HG03558 (cell line): ENCODE measurements around the gene CDKAL1.
"Not testable (repeated sequence)": the region's sequence is repeated elsewhere in the genome, so short reads cannot be mapped to it uniquely, and the experiment has no call there.

ENCODE experiments used
- ATAC-seq: cut with Tn5 transposase; IDR thresholded peaks from one replicate; pipeline ENCODE4 v1.9.1; 2021; ENCODE audit warnings: moderate number of reproducible peaks; ENCODE audit not compliant: unreplicated experiment; ENCODE audit errors: extremely low read depth

The CDKAL1 gene

DNA sequence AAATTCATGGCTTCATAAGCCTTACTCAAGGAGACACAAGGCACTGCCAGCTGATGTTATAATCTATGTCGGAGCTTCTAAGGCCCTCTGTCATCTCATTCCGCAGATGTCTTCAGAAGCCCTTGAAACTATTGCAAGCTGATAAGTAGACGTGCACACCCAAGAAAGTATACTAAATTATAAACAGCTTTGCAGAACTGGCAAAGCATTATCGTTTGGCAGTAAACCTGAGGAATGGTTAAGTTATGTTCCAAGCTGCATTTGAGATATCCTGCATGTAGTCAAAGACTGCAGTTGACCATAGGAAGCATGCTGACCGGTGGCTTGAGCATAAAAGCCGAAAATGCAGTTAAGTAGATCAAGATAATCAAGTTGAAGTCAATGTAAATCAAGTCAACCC lies 633.5 kb downstream of the CDKAL1 start:
- no peak for ATAC-seq

DNA sequence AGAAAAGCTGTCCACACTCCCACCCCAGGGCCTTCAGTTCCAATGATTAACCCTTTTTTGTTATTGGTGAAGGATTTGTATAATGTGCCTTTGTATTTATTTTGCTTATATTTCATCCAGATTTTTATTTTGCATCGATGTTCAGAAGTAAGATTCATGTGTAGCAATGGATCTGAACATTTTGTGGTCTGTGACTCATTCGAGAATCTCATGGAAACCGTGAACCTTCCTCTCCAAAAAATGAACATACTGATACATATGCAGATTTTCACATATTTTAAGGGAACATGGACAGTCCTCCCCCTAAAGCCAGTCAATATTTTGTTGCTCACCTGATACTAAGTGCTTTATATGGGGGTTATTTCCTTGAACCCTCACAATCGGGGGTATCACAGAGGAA lies 637.5 kb downstream of the CDKAL1 start:
- no peak for ATAC-seq

- no peak for ATAC-seq
These were observed 638.8 kb downstream of the CDKAL1 start for GRCh38 chr6:21173031-21173430.

GRCh38 chr6:21173678-21174077 lies 639.4 kb downstream of the CDKAL1 start:
- no peak for ATAC-seq

- no peak for ATAC-seq
These were observed 641.9 kb downstream of the CDKAL1 start for GRCh38 chr6:21176197-21176596.

DNA sequence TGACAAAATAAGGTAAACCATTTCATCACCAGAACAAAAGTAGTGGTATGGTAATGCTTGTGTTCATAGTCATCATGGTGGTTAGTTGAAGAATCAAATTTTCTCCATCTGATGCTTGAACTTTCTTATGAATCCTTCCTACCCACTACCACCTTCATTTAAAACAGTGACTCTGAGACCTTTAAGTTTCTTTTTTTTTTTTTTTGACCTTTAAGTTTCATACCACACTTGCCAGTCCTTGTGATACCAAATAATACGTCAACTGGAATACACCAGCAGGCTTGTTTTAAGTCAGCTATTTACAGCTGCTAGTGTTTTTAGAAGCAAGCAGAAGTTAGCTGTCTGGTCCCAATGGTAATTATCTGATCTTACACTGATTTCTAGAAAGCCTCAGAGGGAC lies 645.9 kb downstream of the CDKAL1 start:
- peak; percentile 82 for ATAC-seq

DNA sequence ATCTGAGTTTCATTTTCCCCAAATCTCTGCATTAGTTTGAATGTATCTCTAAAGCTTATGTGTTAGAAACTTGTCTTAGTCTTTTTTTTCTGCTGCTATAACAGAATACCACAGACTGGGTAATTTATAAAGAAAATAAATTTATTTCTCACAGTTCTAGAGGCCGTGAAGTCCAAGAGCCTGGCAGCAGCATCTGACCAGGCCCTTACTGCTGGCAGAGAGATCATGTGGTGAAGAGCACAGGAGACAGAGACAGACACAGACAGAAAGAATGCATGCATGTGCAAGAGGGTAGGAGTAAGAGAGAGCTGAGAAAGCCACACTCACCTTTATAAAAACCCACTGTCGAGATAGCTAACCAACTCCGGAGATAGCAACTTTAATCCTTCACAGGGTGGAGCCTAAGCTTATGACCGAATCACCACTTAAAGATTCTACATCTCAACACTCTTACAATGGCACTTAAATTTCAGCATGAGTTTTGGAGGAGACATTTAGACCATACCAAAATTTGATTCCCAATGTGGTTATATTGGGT lies 646.6 kb downstream of the CDKAL1 start:
- ATAC-seq, result no peak

DNA sequence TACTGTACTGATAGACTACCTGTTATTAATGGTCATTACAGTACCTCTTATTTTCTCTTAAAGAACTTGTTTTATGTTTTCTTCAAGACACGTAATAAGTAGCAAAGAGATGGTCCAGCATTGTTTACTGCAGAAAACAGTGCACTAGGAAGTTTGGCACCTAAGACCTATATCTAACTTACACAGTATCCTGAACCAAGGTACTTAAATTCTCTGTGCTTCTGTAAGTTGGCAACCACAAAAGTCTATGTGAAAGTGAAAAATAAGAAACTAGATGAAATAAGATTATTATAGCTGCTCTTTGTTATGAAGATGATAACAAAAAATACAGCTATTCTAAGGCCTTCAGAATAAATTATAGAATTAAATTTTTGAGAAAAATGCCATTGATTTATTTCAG lies 647.6 kb downstream of the CDKAL1 start:
- no peak for ATAC-seq

DNA sequence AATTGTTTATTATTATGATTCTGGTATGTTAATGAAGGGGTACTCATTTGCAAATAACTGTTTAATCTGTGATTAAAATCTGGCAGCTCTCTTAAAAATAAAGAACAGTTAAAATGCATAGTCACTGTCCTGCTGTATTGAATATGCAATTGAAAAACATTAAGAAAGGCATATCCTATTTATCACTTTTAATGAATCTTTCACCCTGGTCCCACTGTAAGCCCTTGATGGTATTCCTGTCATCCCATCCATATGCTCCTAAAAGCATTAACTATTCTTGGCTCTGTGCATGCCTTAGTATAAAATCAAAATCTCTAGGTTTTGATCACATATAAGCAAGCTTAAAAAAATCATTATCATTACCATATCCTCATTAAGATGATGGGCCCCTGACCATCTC lies 648.3 kb downstream of the CDKAL1 start:
- no peak for ATAC-seq

DNA sequence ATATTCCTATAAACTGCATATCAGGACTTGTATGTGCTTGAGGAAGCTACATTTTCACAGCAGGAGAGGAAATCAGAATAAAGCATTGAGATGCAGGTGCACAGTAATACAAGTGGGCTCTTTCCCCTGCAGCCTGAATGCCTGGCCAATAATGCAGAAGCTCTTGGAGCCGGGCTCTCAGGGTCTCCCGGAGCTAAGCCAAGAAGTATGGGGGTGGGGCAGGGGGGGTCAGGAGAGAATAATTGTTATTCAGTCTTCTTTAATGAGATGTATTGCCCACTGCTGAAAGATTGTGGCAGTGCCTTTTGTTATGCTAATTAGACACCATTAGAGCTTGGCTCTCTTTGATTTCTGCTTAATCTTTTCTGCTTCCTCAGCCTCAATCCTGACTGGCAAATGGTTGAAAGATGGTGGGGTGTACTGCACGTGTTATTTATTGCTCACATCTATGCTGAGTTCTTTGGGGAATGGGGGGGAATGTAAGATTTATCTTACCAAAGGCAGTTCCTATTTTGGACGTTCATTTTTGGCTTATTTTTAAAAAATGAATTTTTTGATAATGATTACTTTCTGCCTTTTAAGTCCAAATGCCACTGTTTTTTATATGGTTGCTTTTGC lies 651.7 kb downstream of the CDKAL1 start:
- ATAC-seq, result no peak

DNA sequence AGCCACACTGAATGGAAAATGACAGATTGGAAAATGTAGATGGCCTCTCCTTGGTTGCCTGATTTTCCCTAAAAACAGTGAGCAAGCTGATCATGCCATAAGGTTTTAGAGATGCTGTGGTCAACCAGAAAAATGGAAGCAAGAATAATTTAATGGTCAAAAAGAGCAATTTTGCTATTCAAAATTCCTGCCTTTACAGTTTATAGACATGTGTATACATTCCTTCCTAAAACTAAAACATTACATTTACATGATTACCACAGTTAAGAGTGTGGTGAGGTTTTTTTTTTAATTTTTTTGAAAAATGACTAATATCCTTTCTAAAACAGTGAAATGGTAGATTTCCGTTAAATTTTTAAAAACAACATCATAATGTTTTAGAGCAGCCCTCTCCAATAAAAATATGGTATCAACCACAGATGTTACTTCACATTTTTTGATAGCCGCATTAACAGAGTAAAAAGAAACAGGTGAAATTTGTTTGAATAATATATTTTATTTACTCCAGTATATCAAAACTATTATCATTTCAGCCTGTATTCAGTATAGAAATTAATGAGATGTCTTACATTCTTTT lies 652.3 kb downstream of the CDKAL1 start:
- no peak for ATAC-seq

DNA sequence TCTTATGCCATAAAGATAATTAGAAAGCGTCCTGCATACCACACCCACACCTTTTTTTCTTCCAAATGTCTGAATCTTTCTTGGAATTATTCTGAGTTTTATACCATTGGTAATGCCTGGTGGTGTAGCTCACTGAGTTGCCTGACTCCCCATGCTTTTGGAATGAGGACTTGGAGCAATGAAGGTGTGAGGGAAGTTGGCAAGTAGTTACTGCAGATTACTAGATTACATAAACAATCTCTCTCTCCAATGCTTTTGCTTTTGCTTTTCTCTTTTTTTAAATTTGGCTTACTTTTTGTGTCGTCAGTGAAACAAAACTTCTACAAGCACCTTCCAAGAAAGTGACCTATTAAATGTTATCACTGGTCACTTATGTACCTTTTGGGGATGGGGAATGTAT lies 653.2 kb downstream of the CDKAL1 start:
- ATAC-seq, result no peak

- no peak for ATAC-seq
These were observed 654.4 kb downstream of the CDKAL1 start for GRCh38 chr6:21188505-21189223.

DNA sequence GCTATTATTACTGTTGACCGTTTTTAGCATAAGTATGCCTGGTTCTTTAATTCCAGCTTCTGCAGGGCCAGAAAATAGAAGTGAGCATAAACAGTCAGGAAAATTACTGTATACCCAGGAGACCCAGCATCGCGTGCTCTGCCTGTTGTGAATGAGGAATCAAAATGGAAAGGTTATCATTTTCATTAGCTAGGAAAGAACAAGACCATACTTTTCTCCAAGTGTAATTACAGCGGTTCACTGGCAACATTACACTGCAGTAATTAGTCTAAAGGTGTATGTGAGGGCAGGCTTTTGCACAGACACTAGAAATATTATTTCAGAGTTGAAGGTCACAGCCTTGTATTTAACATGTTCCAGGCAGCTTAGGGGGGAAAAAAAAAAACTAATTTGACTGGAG lies 655.5 kb downstream of the CDKAL1 start:
- ATAC-seq, result no peak

DNA sequence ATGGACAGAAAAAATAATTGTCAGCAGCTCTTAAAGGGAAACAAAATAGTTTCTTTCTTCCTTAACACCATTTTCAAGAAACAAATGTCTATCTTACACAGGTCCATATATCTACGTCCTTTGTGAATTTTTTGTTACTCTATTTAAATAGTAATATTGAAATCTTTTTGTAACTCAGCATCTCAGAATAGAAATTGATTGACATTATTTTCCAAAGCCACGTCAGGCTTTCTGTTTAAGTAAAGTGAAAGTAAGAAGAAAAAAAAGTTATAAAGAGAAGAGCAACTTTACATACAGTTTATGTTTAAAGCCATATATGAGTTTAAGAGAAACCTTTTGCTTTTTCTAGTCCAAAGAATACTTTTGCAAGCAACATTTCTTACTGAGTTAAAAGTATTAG lies 656.4 kb downstream of the CDKAL1 start:
- no peak for ATAC-seq

DNA sequence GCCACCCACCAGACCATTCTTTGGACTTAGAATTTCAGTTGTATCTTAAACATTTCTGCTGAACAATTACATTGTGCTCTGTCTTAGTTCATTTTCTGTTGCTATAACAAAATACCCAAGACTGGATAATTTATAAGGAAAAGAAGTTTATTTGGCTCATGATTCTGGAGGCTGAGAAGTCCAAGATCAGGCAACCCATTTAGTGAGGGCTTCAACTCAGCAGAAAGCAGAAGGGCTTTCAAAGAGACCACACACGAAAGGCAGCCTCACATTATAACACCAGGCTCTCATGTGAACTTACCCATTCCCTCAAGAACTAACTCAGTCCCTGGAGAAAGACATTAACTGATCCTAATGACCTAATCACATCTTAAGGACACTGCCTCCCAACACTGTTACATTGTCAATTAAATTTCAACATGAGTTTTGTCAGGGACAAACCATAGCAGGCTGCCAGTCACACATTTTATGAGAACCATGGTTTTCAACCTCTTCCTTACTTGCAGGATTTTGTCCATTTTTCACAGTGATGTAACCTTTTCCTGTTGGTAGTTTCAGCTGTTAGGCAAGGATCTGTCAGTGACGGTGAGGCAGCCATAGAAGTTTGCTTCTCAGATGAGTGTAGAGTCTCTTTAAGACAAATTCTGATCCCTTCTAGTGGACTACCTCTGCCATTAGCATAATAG lies 659.7 kb downstream of the CDKAL1 start:
- ATAC-seq, result no peak

- ATAC-seq, result not testable (repeated sequence)
These were observed 661.0 kb downstream of the CDKAL1 start for GRCh38 chr6:21195301-21195700.

DNA sequence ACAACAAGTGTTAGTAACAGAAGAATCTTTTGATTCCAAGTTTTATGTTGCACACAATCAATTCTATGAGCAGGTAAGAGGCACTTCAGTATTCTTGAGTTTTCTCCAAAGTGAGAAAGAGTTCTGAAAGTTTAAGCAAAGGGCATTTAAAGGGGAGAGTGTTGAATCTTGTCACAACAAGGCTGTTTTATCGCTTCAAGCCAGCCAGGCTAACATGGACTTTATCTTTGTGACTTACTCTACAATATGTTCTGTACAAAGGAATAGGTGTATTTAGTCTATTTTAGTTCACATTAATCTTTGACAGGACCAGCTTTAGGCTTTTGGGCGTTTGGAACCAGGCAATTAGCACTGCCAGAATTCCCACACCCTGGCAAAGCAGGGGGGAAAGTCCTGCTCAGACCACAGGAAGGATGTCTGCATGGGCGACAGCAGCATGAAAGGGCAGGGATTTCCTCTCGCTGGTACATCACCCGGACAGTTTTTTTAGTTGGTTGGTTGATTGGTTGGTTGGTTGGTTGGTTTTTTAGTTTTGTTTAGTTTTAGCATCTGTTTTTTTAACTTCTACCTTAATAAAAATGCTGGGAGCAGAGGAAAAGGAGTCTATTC lies 663.9 kb downstream of the CDKAL1 start:
- no peak for ATAC-seq

DNA sequence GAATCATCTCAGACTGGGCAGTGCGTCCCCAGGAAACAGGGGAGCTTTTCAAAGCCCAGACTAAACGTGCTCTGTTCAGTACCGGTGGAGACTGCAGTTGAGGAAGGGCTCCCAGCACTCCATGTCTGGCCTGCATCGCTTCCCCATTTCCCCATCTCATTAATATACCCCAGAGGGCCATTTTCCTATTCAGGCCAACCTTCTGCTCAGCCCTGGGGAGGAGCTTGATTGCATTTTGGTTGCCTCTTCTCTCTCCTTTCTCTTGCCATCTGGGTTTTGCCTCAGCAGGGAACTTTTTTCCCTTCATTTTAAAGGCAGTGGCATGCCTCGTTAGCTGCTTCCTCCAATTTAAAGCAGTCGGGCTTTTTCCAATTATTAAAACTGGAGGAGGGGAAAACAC lies 665.0 kb downstream of the CDKAL1 start:
- no peak for ATAC-seq

GRCh38 chr6:21200134-21200870 lies 666.0 kb downstream of the CDKAL1 start:
- no peak for ATAC-seq
